GM19043 (cell line): ENCODE data around the gene CCDC126.
A peak's percentile ranks its signal among the peaks of the same experiment; 100 is the strongest.
"Not testable (repeated sequence)": the region's sequence is repeated elsewhere in the genome, so short reads cannot be mapped to it uniquely, and the experiment has no call there.

Source experiments
- ATAC-seq: cut with Tn5 transposase; IDR thresholded peaks from one replicate; pipeline ENCODE4 v1.9.1; 2021; ENCODE audit warnings: low read depth; ENCODE audit not compliant: unreplicated experiment

The CCDC126 gene

GRCh38 chr7:23622506-23622925, 25.3 kb downstream of the CCDC126 start:
- ATAC-seq, result no peak

- no peak for ATAC-seq
Observed at GRCh38 chr7:23628370-23628769, 31.2 kb downstream of the CCDC126 start.

GRCh38 chr7:23633417-23633816, 36.2 kb downstream of the CCDC126 start:
- no peak for ATAC-seq

GRCh38 chr7:23645822-23646221, 48.6 kb downstream of the CCDC126 start:
- ATAC-seq, result no peak

GRCh38 chr7:23653942-23654341, 56.8 kb downstream of the CCDC126 start:
- ATAC-seq, result no peak

- ATAC-seq, result no peak
Observed at GRCh38 chr7:23654508-23654907, 57.3 kb downstream of the CCDC126 start.

GRCh38 chr7:23655433-23655832, 58.3 kb downstream of the CCDC126 start:
- no peak for ATAC-seq

- no peak for ATAC-seq
Observed at GRCh38 chr7:23658831-23659427, 61.7 kb downstream of the CCDC126 start.

GRCh38 chr7:23661385-23661784, 64.2 kb downstream of the CCDC126 start:
- ATAC-seq, result no peak

- ATAC-seq, result no peak
Observed at GRCh38 chr7:23662124-23662983, 65.2 kb downstream of the CCDC126 start.

- no peak for ATAC-seq
Observed at GRCh38 chr7:23662984-23663313, 65.8 kb downstream of the CCDC126 start.

GRCh38 chr7:23664122-23664521, 66.9 kb downstream of the CCDC126 start:
- ATAC-seq, result no peak

GRCh38 chr7:23672033-23672432, 74.9 kb downstream of the CCDC126 start:
- no peak for ATAC-seq

- peak; percentile 95 for ATAC-seq
Observed at GRCh38 chr7:23679898-23680413, 82.8 kb downstream of the CCDC126 start, which contains the start of gene FAM221A. FAM221A (plus strand) TSS chr7:23680199; CDS start chr7:23680219, 20 bp downstream.

- peak; percentile 32 for ATAC-seq
Observed at GRCh38 chr7:23680414-23681405, 83.5 kb downstream of the CCDC126 start.

- not testable (repeated sequence) for ATAC-seq
Observed at GRCh38 chr7:23684041-23684440, 86.9 kb downstream of the CCDC126 start.

GRCh38 chr7:23685731-23686130, 88.5 kb downstream of the CCDC126 start:
- no peak for ATAC-seq

GRCh38 chr7:23687011-23687410, 89.8 kb downstream of the CCDC126 start:
- ATAC-seq, result no peak

GRCh38 chr7:23689165-23689564, 92.0 kb downstream of the CCDC126 start:
- no peak for ATAC-seq

- no peak for ATAC-seq
Observed at GRCh38 chr7:23691320-23691719, 94.1 kb downstream of the CCDC126 start.

GRCh38 chr7:23693224-23693623, 96.0 kb downstream of the CCDC126 start:
- ATAC-seq, result no peak
